ENCODE results near the gene SEMA4G.

Gene SEMA4G, protein sequence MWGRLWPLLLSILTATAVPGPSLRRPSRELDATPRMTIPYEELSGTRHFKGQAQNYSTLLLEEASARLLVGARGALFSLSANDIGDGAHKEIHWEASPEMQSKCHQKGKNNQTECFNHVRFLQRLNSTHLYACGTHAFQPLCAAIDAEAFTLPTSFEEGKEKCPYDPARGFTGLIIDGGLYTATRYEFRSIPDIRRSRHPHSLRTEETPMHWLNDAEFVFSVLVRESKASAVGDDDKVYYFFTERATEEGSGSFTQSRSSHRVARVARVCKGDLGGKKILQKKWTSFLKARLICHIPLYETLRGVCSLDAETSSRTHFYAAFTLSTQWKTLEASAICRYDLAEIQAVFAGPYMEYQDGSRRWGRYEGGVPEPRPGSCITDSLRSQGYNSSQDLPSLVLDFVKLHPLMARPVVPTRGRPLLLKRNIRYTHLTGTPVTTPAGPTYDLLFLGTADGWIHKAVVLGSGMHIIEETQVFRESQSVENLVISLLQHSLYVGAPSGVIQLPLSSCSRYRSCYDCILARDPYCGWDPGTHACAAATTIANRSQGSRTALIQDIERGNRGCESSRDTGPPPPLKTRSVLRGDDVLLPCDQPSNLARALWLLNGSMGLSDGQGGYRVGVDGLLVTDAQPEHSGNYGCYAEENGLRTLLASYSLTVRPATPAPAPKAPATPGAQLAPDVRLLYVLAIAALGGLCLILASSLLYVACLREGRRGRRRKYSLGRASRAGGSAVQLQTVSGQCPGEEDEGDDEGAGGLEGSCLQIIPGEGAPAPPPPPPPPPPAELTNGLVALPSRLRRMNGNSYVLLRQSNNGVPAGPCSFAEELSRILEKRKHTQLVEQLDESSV

GRCh38 chr10:100969187-100970075 is at the start of gene SEMA4G:
TSS of gene SEMA4G (plus strand) at chr10:100969504. CDS start at chr10:100972913, 3,409 bp downstream.
- DNase-seq (ENCODE audit: low read depth): no peak

DNA sequence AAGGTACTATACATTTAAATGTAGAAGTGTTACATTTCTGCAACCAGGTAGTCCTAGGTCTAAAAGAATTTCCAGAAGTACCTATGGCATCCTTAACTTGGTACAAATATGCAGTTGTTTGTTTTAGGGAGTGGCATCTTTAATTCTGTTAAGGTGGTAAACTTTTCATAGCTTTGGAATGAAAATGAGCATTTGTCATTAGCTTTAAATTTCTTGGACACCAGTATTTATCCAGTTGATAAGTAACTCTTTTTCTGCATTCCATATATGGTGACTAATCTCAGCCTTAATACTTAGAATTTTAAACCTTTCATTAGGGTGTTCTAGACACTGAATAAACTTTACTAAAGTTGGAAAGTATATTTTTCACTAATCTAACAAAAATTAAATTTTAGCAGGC is 45.7 kb upstream of the SEMA4G start:
- no peak for DNase-seq (ENCODE audit: low read depth)

DNA sequence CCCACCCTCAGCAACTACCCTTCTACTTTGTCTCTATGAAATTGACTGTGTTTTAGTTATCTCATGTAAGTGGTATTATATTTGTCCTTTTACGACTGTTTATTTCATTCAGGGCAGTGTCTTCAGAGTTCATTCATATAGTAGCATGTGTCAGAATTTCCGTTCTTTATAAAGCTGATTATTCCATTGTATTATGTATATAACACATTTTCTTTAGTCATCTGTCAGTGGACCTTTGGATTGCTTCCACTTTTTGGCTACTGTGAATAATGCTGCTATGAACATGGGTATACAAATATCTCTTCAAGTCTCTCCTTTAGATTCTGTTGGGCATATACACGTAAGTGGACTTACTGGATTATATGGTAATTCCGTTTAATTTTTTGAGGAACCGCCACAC is 42.0 kb upstream of the SEMA4G start:
- no peak for DNase-seq (ENCODE audit: low read depth)

- DNase-seq (ENCODE audit: low read depth): no peak
These were observed 41.3 kb upstream of the SEMA4G start for GRCh38 chr10:100928039-100928438.

GRCh38 chr10:100930368-100930767 is 38.9 kb upstream of the SEMA4G start:
- no peak for DNase-seq (ENCODE audit: low read depth)

DNA sequence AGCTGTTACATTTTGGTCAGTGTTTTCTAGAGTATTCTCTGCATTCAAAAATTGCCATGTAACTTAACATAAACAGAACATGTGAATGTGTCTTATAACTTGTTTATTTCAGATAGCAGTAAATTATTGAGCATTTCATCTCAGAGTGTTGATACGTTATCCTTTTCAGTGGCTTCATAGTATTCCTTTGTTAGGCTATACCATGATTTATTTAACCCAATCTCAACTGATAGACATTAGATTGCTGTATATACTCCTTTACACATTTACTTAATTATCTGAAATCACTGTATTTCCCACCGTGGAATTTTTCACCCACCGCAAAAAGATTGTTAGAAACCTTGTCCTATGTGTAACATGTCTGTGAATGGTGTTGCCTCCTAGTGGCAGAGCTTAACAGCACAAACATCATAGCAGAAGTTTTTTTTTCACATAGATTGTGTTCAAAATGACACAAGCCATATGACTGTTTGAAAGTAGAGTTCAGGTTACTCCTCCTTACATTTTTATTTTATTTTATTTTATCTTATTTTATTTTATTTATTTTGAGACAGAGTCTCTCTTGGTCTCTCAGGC is 35.1 kb upstream of the SEMA4G start:
- no peak for DNase-seq (ENCODE audit: low read depth)

DNA sequence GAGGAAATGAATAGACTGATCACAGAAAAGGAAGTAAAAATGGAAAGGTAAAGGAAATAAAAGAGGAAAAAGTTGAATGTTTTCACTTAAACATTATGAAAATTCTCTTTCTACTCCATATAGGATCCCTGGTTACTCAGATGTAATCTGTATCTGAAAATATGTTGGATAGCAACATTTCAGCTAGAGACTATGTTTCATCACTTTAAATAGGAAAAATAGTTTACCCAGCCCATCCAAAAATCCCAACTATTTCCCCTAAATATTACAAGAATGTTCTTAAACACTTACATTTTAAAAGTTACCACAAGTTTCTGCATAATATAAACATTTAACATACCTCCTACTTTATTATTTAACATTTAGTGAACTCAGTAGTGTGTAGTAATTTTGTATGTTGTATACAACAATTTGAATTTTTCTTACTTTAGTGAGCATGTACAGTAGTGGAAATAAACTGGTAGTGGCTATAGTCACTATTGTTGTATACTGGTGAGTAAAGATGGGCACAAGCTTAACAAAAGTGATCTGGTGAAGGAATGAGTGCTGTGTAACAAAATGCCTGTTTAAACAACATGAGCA is 29.4 kb upstream of the SEMA4G start:
- DNase-seq (ENCODE audit: low read depth): no peak

GRCh38 chr10:100942229-100942628 is 27.1 kb upstream of the SEMA4G start:
- no peak for DNase-seq (ENCODE audit: low read depth)

DNA sequence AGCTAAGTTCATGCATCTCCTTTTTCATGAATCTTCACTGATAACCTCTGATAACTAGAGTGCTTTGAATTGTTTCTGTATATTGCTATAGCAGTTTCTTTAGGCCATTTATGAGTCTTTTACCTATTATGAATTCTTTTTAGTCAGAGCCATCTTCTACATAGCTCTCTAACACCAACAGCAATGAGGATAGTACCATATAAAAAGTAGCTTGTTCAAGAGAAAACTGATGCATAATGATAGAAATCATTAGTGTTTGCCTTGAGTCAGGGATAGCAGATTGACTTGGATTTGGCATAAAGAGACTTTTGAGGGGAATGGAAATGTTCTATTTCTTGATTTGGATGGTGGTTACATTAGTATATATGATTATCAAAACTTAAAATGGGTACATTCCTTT is 25.8 kb upstream of the SEMA4G start:
- DNase-seq (ENCODE audit: low read depth): no peak

DNA sequence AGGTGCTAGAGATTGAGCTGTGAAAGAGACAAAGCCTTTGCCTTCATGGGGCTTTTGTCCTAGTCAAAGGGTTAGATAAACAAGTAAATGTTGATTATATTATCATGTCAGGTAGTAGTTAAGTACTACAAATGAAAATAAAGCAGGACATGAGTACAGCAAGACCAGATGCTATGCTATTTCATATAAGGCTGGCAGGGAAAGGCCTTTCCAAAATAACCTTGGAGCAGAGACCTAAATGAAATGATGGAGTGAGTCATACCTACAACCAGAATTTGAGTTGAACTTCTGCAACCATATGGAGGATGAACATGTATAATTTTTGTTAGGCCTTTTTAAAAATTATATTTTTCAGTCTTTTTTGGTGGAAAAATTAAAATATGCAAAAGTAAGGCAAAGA is 23.6 kb upstream of the SEMA4G start:
- no peak for DNase-seq (ENCODE audit: low read depth)

- DNase-seq (ENCODE audit: low read depth): no peak
These were observed 20.4 kb upstream of the SEMA4G start for GRCh38 chr10:100948916-100949315.

DNA sequence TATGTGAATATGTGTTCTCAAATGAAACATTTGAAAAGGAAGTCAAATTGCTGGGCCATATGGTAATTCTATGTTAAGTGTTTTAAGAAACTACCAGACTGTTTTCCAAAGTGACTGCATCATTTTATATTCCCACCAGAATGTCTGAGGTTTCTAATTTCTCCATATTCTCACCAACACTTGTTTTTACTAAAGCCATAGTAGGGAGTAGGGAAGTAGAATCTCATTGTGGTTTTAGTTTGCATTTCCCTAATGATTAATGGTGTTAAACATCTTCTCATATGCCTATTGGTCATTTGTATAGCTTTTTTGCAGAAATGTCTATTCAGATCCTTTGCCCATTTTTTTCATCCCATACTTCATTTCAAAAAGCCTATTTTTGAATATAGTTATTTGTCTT is 9.1 kb upstream of the SEMA4G start:
- no peak for DNase-seq (ENCODE audit: low read depth)

GRCh38 chr10:100962351-100963080 is 6.8 kb upstream of the SEMA4G start:
- DNase-seq (ENCODE audit: low read depth): no peak

- no peak for DNase-seq (ENCODE audit: low read depth)
These were observed 5.5 kb upstream of the SEMA4G start for GRCh38 chr10:100963826-100964225.

DNA sequence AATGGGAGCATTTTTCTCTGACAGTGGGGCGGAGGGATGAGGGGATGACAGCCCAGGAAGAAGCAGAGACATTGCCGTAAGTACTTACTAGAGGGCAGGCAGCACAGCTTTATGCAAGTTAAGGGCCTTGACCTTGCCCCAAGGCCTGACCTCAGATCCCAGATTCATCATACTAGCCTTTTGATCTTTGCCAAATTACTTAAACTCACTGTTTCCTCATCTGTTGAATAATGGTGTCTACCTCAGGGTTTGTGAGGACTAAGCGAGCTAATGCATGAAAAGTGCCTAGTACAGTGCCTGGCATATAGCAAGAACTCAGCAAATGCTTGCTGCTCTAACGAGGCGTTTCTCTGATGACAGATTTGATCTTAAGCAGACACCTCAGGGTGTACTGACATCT is 3.5 kb upstream of the SEMA4G start:
- DNase-seq (ENCODE audit: low read depth): no peak

GRCh38 chr10:100966887-100967286 is 2.4 kb upstream of the SEMA4G start:
- DNase-seq (ENCODE audit: low read depth): no peak

- DNase-seq (ENCODE audit: low read depth): no peak
These were observed 2.0 kb upstream of the SEMA4G start for GRCh38 chr10:100967332-100967731.

DNA sequence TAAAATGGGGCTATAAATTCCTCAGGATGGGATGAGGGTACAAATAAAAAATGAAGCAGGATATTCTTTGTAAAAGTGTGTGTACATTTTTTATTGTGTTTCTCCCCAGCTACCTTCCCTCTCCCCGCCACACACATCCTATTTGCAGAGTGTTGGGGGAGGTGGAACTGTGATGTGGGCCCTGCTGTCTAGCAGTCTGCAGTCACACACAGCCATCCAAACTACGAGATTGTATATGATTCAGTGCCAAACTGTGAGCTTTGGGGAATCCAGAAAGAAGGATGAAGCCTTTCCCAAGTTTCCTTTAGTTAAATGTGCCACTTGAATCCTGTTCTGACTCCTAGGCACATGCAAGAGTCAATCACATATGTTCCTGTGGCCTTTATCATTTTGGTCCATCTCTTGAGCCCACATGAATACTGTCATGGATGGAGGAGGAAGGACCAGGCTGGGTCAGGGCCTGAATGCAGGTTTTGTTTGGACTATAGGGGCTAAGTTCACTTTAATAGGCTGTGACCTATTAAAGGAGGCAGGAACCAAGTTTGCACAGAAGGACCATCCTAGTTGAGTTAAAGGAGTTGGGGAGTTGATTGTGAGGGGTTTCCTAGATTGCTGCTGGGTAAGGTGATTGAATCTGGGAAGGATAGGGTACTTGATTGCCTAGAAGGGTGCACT is 1.1 kb upstream of the SEMA4G start:
- no peak for DNase-seq (ENCODE audit: low read depth)

DNA sequence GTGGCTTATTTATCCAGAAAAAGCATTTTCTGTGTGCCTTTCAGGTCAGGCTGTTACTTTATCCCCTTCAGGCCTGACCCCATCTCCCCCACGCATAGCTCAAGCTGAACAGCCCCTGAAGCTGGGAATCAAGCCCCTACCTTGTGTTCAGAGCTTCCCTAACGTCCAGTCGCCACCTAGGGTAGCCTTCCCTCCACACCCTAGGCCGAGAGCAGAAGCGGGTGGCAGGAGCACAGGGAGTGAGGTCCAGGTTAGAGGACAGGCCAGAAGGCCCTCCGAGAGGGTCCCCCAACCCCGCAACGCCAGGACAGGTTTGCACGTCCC is 479 bp upstream of the SEMA4G start:
- DNase-seq (ENCODE audit: low read depth): no peak
